Measurements from ENCODE around the gene C3orf22. TPM values are rescaled to one million over a fixed set of nuclear protein-coding genes. Genes with fewer than 3 reads are reported as not detected.

Gene C3orf22
- polyA plus RNA-seq, 3 donors = not detected

GRCh38 chr3:126551839-126552687 lies 6.7 kb downstream of the C3orf22 start:
- H3K27me3 Mint-ChIP-seq (ENCODE audit: low read depth in 3 of 3) = peaks cover 3 to 12% (median 4%) of the 10 kb centered on the region in 3 donors
- Histone ChIP-seq H3K79me2 (ENCODE audit: insufficient read depth, low read length) (no peaks in the 10 kb centered on the region), H3K27ac (ENCODE audit: low read depth in 1 of 2, low read length in 2 of 2) (no peak overlapping the region), H3K9me3 (replicated peaks in 1 of 2; ENCODE audit: control insufficient read depth in 1 of 2, insufficient read depth in 1 of 2, low read length in 2 of 2) (no peaks in the 10 kb centered on the region), H3K36me3 (replicated peaks in 1 of 2; ENCODE audit: control insufficient read depth in 1 of 2, insufficient read depth in 2 of 2, low read length in 2 of 2) (no peaks in the 10 kb centered on the region), H3K4me2 (replicated peaks; ENCODE audit: extremely low read depth, low read length, poor library complexity, severe bottlenecking) (no peak overlapping the region), H3K4me3 (replicated peaks in 1 of 3; ENCODE audit: low read depth in 2 of 3, low read length in 3 of 3) (no peak overlapping the region), H3K9ac (ENCODE audit: insufficient read depth, low read length, poor library complexity, severe bottlenecking) (no peak overlapping the region), H3K27me3 (ENCODE audit: control insufficient read depth in 2 of 2, insufficient read depth in 2 of 2, low read length in 2 of 2) (no peaks in the 10 kb centered on the region), H3K4me1 (ENCODE audit: control insufficient read depth in 1 of 2, insufficient read depth in 2 of 2, low read length in 2 of 2) (peaks cover 15 to 17% of the 10 kb centered on the region in 2 donors), H2AFZ (ENCODE audit: insufficient read depth, low read depth, low read length, poor library complexity, severe bottlenecking) (no peak overlapping the region), H4K20me1 (ENCODE audit: insufficient read depth, low read length) (no peaks in the 10 kb centered on the region)
- peak in 1 of 3 donors; percentile 1 for DNase-seq
- peaks cover 0 to 2% (median 0%) of the 10 kb centered on the region in 7 donors for H3K9me3 Mint-ChIP-seq
- intact Hi-C loops (cut with micrococcal nuclease) = no loop called here
- peaks cover 20% of the 10 kb centered on the region for H3K4me1 Mint-ChIP-seq
- WGBS (ENCODE audit: insufficient coverage) = 85% methylated on average over 15 of the region's 17 CpGs
- no peak overlapping the region for H3K4me3 Mint-ChIP-seq
- TF ChIP-seq CTCF (IDR thresholded peaks at IDR 0.05) = no peak
- H3K36me3 Mint-ChIP-seq = no peaks in the 10 kb centered on the region
- no peak overlapping the region for H3K27ac Mint-ChIP-seq

GRCh38 chr3:126551121-126551838 lies 7.5 kb downstream of the C3orf22 start:
- Histone ChIP-seq H3K27ac (ENCODE audit: low read depth in 1 of 2, low read length in 2 of 2) (no peak overlapping the region), H2AFZ (ENCODE audit: insufficient read depth, low read depth, low read length, poor library complexity, severe bottlenecking) (no peak overlapping the region), H3K27me3 (ENCODE audit: control insufficient read depth in 2 of 2, insufficient read depth in 2 of 2, low read length in 2 of 2) (no peaks in the 10 kb centered on the region), H4K20me1 (ENCODE audit: insufficient read depth, low read length) (no peaks in the 10 kb centered on the region), H3K4me2 (replicated peaks; ENCODE audit: extremely low read depth, low read length, poor library complexity, severe bottlenecking) (no peak overlapping the region), H3K4me1 (ENCODE audit: control insufficient read depth in 1 of 2, insufficient read depth in 2 of 2, low read length in 2 of 2) (peaks cover 15 to 17% of the 10 kb centered on the region in 2 donors), H3K9me3 (replicated peaks in 1 of 2; ENCODE audit: control insufficient read depth in 1 of 2, insufficient read depth in 1 of 2, low read length in 2 of 2) (no peaks in the 10 kb centered on the region), H3K36me3 (replicated peaks in 1 of 2; ENCODE audit: control insufficient read depth in 1 of 2, insufficient read depth in 2 of 2, low read length in 2 of 2) (no peaks in the 10 kb centered on the region), H3K4me3 (replicated peaks in 1 of 3; ENCODE audit: low read depth in 2 of 3, low read length in 3 of 3) (no peak overlapping the region), H3K79me2 (ENCODE audit: insufficient read depth, low read length) (no peaks in the 10 kb centered on the region), H3K9ac (ENCODE audit: insufficient read depth, low read length, poor library complexity, severe bottlenecking) (no peak overlapping the region)
- TF ChIP-seq CTCF (IDR thresholded peaks at IDR 0.05) = no peak
- Mint-ChIP-seq H3K9me3 (peaks cover 0 to 2% (median 0%) of the 10 kb centered on the region in 7 donors), H3K36me3 (no peaks in the 10 kb centered on the region), H3K4me1 (peaks cover 20% of the 10 kb centered on the region), H3K27ac (peak overlapping the region in 1 of 7 donors; percentile 25), H3K27me3 (ENCODE audit: low read depth in 3 of 3) (peaks cover 3 to 12% (median 4%) of the 10 kb centered on the region in 3 donors), H3K4me3 (no peak overlapping the region)
- 46% methylated on average over 6 of the region's 13 CpGs for WGBS (ENCODE audit: insufficient coverage)
- intact Hi-C loops (cut with micrococcal nuclease) = no loop called here
- DNase-seq = peak in 1 of 3 donors; percentile 0
